DND-41 (cell line): ENCODE results near the gene FEM1B.

Source experiments
- ATAC-seq: fragments of 200-7000 bp; cut with Tn5 transposase; 3 replicates; pipeline ENCODE4 v1.9.1; 2021; ENCODE audit warnings: low read depth; ENCODE audit not compliant: insufficient read depth
- DNase-seq: peaks from one replicate; pipeline ENCODE4 v3.0.0-alpha.2; 2020
- H2AFZ ChIP-seq: 2 replicates; pipeline ENCODE4 v1.6.0; 2012; ENCODE audit warnings: low read depth, low read length
- H3K27ac ChIP-seq: 2 replicates; pipeline ENCODE4 v1.5.1; 2012; ENCODE audit warnings: low read length, inconsistent platforms
- H3K27me3 ChIP-seq: fragments of 200-600 bp; sonication (generic); 2 replicates; pipeline ENCODE4 v1.6.0; 2012; ENCODE audit warnings: low read length, mild to moderate bottlenecking, inconsistent platforms; ENCODE audit not compliant: insufficient read depth, poor library complexity
- H3K36me3 ChIP-seq: 2 replicates; pipeline ENCODE4 v1.5.1; 2012; ENCODE audit warnings: low read length, inconsistent platforms; ENCODE audit not compliant: insufficient read depth
- H3K4me1 ChIP-seq: 2 replicates; pipeline ENCODE4 v1.5.1; 2012; ENCODE audit warnings: mild to moderate bottlenecking, low read length; ENCODE audit not compliant: insufficient read depth
- H3K4me2 ChIP-seq: 2 replicates; pipeline ENCODE4 v1.6.0; 2012; ENCODE audit warnings: mild to moderate bottlenecking, moderate library complexity, low read length, inconsistent platforms; ENCODE audit not compliant: insufficient read depth
- H3K4me3 ChIP-seq, 2 experiments: fragments of 200-600 bp in 1 of 2; shearing (Covaris generic) in 1 of 2; 2 replicates each; pipeline ENCODE4 v1.5.1; 2012 to 2016; ENCODE audit warnings: inconsistent platforms in 2 of 2, low read length in 2 of 2, mild to moderate bottlenecking in 2 of 2, low read depth in 1 of 2, moderate library complexity in 1 of 2
- H3K79me2 ChIP-seq: 2 replicates; pipeline ENCODE4 v1.6.0; 2012; ENCODE audit warnings: low read length, inconsistent platforms; ENCODE audit not compliant: insufficient read depth
- H3K9ac ChIP-seq: 2 replicates; pipeline ENCODE4 v1.6.0; 2012; ENCODE audit warnings: low read depth, mild to moderate bottlenecking, inconsistent platforms, low read length, moderate library complexity
- H3K9me3 ChIP-seq: 2 replicates; pipeline ENCODE4 v1.5.1; 2012; ENCODE audit warnings: low read length, moderate library complexity, mild to moderate bottlenecking, inconsistent platforms; ENCODE audit not compliant: insufficient read depth, severe bottlenecking
- H4K20me1 ChIP-seq: 2 replicates; pipeline ENCODE4 v1.6.0; 2012; ENCODE audit warnings: low read length; ENCODE audit not compliant: insufficient read depth
- EZH2 ChIP-seq: IDR thresholded peaks from 3 replicates; pipeline ENCODE4 v1.6.1; 2012; ENCODE audit warnings: borderline replicate concordance, low read depth, mild to moderate bottlenecking, moderate library complexity, low read length, inconsistent platforms; ENCODE audit not compliant: severe bottlenecking
- TF ChIP-seq, protein P1 (sequence below): IDR thresholded peaks from 2 replicates; pipeline ENCODE4 v1.5.1; 2012; ENCODE audit warnings: borderline replicate concordance, low read length, moderate library complexity, mild to moderate bottlenecking; ENCODE audit not compliant: poor library complexity, severe bottlenecking; ENCODE audit errors: extremely low read depth

The FEM1B gene

GRCh38 chr15:68229386-68230156 lies 48.0 kb upstream of the FEM1B start, which contains the start of gene CLN6:
Gene CLN6, minus strand, starts transcription at chr15:68229728. Its CDS starts 144 bp downstream, at chr15:68229584.
- Histone ChIP-seq H3K36me3 (no peaks in the 10 kb centered on the region; the same call in 1 of the 2 replicates), H3K9me3 (no peaks in the 10 kb centered on the region), H3K27ac (peak within 1 kb of the TSS; percentile 92), H3K4me1 (peaks cover 51% of the 10 kb centered on the region), H3K27me3 (no peaks in the 10 kb centered on the region), H2AFZ (peak within 1 kb of the TSS; percentile 86), H3K9ac (peak within 1 kb of the TSS; percentile 93), H3K79me2 (peaks cover 46% of the 10 kb centered on the region), H3K4me2 (peak within 1 kb of the TSS; percentile 80), H4K20me1 (peaks cover 11% of the 10 kb centered on the region; the same call in 1 of the 2 replicates), H3K4me3 (peak within 1 kb of the TSS; percentile 34 to 67)
- ATAC-seq (peak; percentile 82), DNase-seq (peak; percentile 85)
- TF ChIP-seq EZH2: no peak
- TF ChIP-seq, protein P1, sequence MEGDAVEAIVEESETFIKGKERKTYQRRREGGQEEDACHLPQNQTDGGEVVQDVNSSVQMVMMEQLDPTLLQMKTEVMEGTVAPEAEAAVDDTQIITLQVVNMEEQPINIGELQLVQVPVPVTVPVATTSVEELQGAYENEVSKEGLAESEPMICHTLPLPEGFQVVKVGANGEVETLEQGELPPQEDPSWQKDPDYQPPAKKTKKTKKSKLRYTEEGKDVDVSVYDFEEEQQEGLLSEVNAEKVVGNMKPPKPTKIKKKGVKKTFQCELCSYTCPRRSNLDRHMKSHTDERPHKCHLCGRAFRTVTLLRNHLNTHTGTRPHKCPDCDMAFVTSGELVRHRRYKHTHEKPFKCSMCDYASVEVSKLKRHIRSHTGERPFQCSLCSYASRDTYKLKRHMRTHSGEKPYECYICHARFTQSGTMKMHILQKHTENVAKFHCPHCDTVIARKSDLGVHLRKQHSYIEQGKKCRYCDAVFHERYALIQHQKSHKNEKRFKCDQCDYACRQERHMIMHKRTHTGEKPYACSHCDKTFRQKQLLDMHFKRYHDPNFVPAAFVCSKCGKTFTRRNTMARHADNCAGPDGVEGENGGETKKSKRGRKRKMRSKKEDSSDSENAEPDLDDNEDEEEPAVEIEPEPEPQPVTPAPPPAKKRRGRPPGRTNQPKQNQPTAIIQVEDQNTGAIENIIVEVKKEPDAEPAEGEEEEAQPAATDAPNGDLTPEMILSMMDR: no peak

- peaks cover 37% of the 10 kb centered on the region for H3K79me2 ChIP-seq
- H2AFZ ChIP-seq: peak overlapping the region; percentile 86
- DNase-seq: no peak
- H3K9ac ChIP-seq: peak overlapping the region; percentile 93
- no peaks in the 10 kb centered on the region for H3K9me3 ChIP-seq
- H3K27me3 ChIP-seq: no peaks in the 10 kb centered on the region
- H4K20me1 ChIP-seq: peaks cover 11% of the 10 kb centered on the region; the same call in 1 of the 2 replicates
- no peaks in the 10 kb centered on the region; the same call in 1 of the 2 replicates for H3K36me3 ChIP-seq
- H3K4me2 ChIP-seq: peak overlapping the region; percentile 80
- TF ChIP-seq, protein P1: peak; percentile 56
- no peak for TF ChIP-seq EZH2
- H3K27ac ChIP-seq: peak overlapping the region; percentile 92
- peaks cover 42% of the 10 kb centered on the region for H3K4me1 ChIP-seq
- ATAC-seq: no peak
- H3K4me3 ChIP-seq: peak overlapping the region; percentile 34 to 67; a peak in 3 of 4 replicates
Observed at GRCh38 chr15:68230157-68231100, 47.1 kb upstream of the FEM1B start.

GRCh38 chr15:68231102-68231818 lies 46.3 kb upstream of the FEM1B start:
- peaks cover 29% of the 10 kb centered on the region for H3K79me2 ChIP-seq
- peaks cover 11% of the 10 kb centered on the region; the same call in 1 of the 2 replicates for H4K20me1 ChIP-seq
- no peak for ATAC-seq
- no peaks in the 10 kb centered on the region for H3K9me3 ChIP-seq
- no peak for DNase-seq
- no peak overlapping the region for H3K9ac ChIP-seq
- no peak for TF ChIP-seq EZH2
- TF ChIP-seq, protein P1: no peak
- no peak overlapping the region for H3K4me3 ChIP-seq
- H3K27ac ChIP-seq: no peak overlapping the region
- no peaks in the 10 kb centered on the region; the same call in 1 of the 2 replicates for H3K36me3 ChIP-seq
- H3K4me1 ChIP-seq: peaks cover 34% of the 10 kb centered on the region
- H3K4me2 ChIP-seq: no peak overlapping the region
- no peaks in the 10 kb centered on the region for H3K27me3 ChIP-seq
- no peak overlapping the region for H2AFZ ChIP-seq
